HUES64 (cell line): Measurements from ENCODE around the gene HVCN1.

Source experiments
- H3K27ac ChIP-seq: 2 replicates; pipeline ENCODE4 v1.7.0; 2013; ENCODE audit warnings: low read depth, low read length, inconsistent platforms
- H3K27me3 ChIP-seq: 2 replicates; pipeline ENCODE4 v1.6.1; 2013; ENCODE audit warnings: mild to moderate bottlenecking, low read length; ENCODE audit not compliant: insufficient read depth
- H3K36me3 ChIP-seq: 2 replicates; pipeline ENCODE4 v1.6.1; 2013; ENCODE audit warnings: mild to moderate bottlenecking, low read length; ENCODE audit not compliant: insufficient read depth
- H3K4me1 ChIP-seq: 2 replicates; pipeline ENCODE4 v1.6.1; 2013; ENCODE audit warnings: mild to moderate bottlenecking, low read length, moderate library complexity; ENCODE audit not compliant: insufficient read depth
- H3K4me3 ChIP-seq: 2 replicates; pipeline ENCODE4 v1.5.1; 2013; ENCODE audit warnings: mild to moderate bottlenecking, low read length, moderate library complexity
- H3K9ac ChIP-seq: 2 replicates; pipeline ENCODE4 v1.6.1; 2013; ENCODE audit warnings: mild to moderate bottlenecking, low read depth, low read length
- H3K9me3 ChIP-seq: 2 replicates; pipeline ENCODE4 v1.6.1; 2013; ENCODE audit warnings: low read depth, low read length; ENCODE audit not compliant: insufficient read depth
- WGBS: fragments of 150-250, 120-280 bp; methylation state at CpG from one replicate; pipeline ENCODE4 v1.1.7; 2013; ENCODE audit warnings: missing lambda C conversion rate; 5-methylcytosine and 5-hydroxymethylcytosine counted together

Gene HVCN1

GRCh38 chr12:110683888-110684287, 5.0 kb downstream of the HVCN1 start:
- H3K27me3 ChIP-seq: peaks cover 15% of the 10 kb centered on the region

GRCh38 chr12:110680032-110680431, 8.9 kb downstream of the HVCN1 start:
- no peaks in the 10 kb centered on the region for H3K36me3 ChIP-seq
- no peaks in the 10 kb centered on the region for H3K9me3 ChIP-seq
- no peak overlapping the region for H3K4me3 ChIP-seq
- H3K27ac ChIP-seq: no peak overlapping the region
- H3K27me3 ChIP-seq: no peaks in the 10 kb centered on the region
- no peaks in the 10 kb centered on the region for H3K4me1 ChIP-seq
- H3K9ac ChIP-seq: no peak overlapping the region
- WGBS: 81% methylated on average over 1 of the region's 1 CpG

More at GRCh38 chr12:110683888-110684287, 5.0 kb downstream of the HVCN1 start:
- no peak overlapping the region for H3K27ac ChIP-seq
- H3K9me3 ChIP-seq: no peaks in the 10 kb centered on the region
- H3K4me3 ChIP-seq: no peak overlapping the region
- WGBS: 86% methylated on average over 2 of the region's 2 CpGs
- no peaks in the 10 kb centered on the region for H3K36me3 ChIP-seq
- H3K4me1 ChIP-seq: no peaks in the 10 kb centered on the region
- H3K9ac ChIP-seq: no peak overlapping the region

GRCh38 chr12:110679201-110679600, 9.7 kb downstream of the HVCN1 start:
- no peaks in the 10 kb centered on the region for H3K27me3 ChIP-seq
- H3K4me1 ChIP-seq: no peaks in the 10 kb centered on the region
- no peak overlapping the region for H3K4me3 ChIP-seq
- no peak overlapping the region for H3K27ac ChIP-seq
- no peak overlapping the region for H3K9ac ChIP-seq
- no peaks in the 10 kb centered on the region for H3K9me3 ChIP-seq
- 95% methylated on average over 8 of the region's 12 CpGs for WGBS
- no peaks in the 10 kb centered on the region for H3K36me3 ChIP-seq

DNA sequence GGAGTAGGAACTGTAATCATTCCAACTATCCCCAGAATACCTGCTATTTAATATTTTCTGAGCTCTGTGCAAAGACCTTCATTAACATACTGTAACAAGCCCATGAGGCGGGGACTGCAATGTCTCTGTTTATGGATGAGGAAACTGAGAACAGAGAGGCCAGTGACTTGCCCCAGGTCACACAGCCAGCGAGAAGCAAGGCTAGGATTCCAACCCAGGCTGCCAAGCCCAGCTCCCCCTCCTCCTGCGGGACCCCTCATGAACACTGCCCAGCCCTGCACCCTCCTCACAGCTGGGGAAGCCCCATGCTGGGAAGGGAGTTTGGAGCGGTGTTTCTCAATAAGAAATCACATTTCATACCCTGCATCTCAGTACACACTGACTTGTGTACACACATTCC, 10.9 kb downstream of the HVCN1 start:
- Histone ChIP-seq H3K4me3 (no peak overlapping the region), H3K36me3 (no peaks in the 10 kb centered on the region), H3K27ac (no peak overlapping the region), H3K9ac (no peak overlapping the region), H3K27me3 (no peaks in the 10 kb centered on the region), H3K4me1 (no peaks in the 10 kb centered on the region), H3K9me3 (no peaks in the 10 kb centered on the region)
- WGBS: 90% methylated on average over 4 of the region's 4 CpGs

DNA sequence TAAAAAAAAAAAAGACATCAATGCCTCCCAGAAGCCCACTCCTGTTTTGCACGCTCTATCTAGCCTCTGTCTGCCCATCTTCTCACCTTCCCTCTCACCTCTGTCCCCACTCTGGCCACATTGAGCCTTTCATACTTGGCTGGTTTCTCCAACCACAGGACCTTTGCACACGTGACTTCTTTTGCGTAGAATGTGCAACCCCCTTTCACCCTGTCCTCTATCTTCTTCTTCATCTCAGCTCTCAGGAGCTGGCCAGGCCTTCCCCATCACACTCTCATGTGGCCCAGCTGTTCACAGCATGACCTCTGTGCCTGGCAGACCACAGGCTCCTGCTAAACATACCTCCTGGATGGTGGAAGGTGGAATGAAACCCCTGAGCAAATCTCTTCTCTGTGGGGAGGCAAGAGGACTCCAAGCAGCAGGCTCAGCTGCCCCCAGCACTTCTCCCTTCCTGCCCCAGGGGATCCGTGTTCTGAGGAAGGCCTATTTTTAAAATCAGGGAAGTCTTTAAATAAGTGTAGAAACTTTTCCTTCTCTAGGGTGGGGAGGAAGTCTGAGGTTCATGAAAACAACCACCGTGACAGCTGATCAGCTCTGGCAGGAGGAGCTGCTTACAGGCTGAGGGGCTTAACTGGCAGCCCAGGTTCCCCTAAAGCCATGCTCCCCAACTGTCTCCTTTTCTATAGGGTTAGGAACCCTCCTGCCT, 11.6 kb downstream of the HVCN1 start:
- WGBS: 61% methylated on average over 5 of the region's 5 CpGs

GRCh38 chr12:110676171-110676570, 12.7 kb downstream of the HVCN1 start:
- WGBS: 87% methylated on average over 4 of the region's 4 CpGs
- Histone ChIP-seq H3K4me3 (no peak overlapping the region), H3K9ac (no peak overlapping the region), H3K27me3 (no peaks in the 10 kb centered on the region), H3K27ac (no peak overlapping the region), H3K9me3 (no peaks in the 10 kb centered on the region), H3K36me3 (no peaks in the 10 kb centered on the region), H3K4me1 (no peaks in the 10 kb centered on the region)

More for the DNA sequence above, 11.6 kb downstream of the HVCN1 start:
- Histone ChIP-seq H3K9me3 (no peaks in the 10 kb centered on the region), H3K36me3 (no peaks in the 10 kb centered on the region), H3K27ac (no peak overlapping the region), H3K27me3 (no peaks in the 10 kb centered on the region), H3K4me1 (no peaks in the 10 kb centered on the region), H3K9ac (no peak overlapping the region), H3K4me3 (no peak overlapping the region)

DNA sequence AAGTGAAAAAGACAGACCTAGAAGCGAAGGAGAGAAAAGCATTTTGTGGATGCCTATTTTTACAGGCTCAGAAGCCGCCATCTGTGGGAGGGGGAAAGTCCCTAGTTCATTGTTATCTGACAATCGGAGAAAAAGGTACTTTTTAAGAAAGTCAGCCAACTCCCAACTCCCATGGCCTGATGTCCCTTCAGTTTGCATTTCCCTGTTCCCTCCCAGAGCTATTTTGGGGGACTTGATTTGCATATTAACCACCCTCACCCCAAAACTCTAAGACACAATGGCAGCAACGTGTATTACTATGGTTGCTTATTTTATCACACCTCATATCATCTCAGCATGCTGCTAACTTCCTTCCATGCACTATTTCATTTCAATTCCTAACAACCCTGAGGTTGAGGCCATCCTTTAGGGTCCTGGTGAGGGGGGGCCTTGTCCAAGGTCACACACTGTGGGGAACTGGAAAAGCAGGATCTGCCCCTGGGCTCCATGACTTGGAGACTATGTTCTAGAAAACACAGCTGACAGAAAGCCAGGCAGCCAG, 18.7 kb downstream of the HVCN1 start:
- WGBS: 90% methylated on average over 4 of the region's 4 CpGs
- Histone ChIP-seq H3K27ac (no peak overlapping the region), H3K36me3 (no peaks in the 10 kb centered on the region), H3K4me1 (peaks cover 4% of the 10 kb centered on the region; the same call in 1 of the 2 replicates), H3K4me3 (no peak overlapping the region), H3K9ac (no peak overlapping the region), H3K9me3 (no peaks in the 10 kb centered on the region), H3K27me3 (no peaks in the 10 kb centered on the region)

DNA sequence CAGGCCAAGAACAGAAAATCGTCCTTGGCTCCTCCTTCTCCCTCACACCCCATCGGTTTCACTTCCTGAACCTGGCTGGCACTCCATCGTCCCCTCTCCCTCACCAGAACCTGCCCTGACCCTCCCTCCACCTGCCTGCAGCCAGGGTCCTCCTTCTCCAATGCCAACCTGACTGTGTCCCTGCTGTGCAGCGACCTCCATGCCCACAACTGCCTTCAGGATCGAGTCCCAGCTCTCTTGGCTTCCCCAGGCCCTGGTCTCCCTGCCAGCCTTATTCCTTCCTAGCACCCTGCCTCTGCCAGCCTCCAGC, 19.8 kb downstream of the HVCN1 start:
- no peaks in the 10 kb centered on the region for H3K9me3 ChIP-seq
- H3K36me3 ChIP-seq: no peaks in the 10 kb centered on the region
- WGBS: 80% methylated on average over 5 of the region's 5 CpGs
- H3K4me1 ChIP-seq: peaks cover 4% of the 10 kb centered on the region; the same call in 1 of the 2 replicates
- H3K27ac ChIP-seq: no peak overlapping the region
- no peaks in the 10 kb centered on the region for H3K27me3 ChIP-seq
- H3K9ac ChIP-seq: no peak overlapping the region
- H3K4me3 ChIP-seq: no peak overlapping the region

DNA sequence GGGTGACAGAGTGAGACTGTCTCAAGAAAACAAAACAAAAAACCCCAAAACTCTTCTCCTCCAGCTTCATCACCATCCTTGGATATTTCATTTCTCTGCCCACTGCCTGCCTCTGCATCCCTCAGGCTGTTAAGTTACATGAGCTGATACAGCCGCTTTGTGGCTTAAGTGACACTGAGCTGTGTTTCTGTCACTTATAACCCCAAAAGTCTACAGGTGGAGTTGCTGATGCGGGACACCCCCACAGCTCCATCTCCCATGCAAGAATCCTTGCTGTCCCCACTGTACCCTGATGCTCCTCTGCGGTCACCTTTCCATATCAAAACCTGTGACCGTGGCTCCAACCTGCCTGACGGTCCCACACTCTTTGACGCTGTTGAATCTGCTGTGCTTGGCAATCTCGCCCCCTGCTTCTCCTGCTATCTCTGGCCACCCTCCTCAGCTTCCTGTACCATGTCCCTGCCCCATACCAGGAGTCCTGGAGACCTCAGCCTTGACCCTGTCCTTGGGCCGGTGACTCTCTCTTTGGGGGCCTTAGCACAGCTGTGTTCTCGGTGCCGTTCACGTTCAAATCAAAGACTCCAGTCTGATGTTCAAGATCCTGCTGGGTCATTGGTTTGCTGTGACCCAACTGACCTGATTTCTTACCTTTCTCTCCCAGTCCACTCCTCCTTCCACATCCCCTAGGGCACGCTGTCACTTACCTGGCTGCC, 20.3 kb downstream of the HVCN1 start:
- Histone ChIP-seq H3K36me3 (no peaks in the 10 kb centered on the region), H3K27me3 (no peaks in the 10 kb centered on the region), H3K27ac (no peak overlapping the region), H3K9ac (no peak overlapping the region), H3K4me1 (peaks cover 4% of the 10 kb centered on the region; the same call in 1 of the 2 replicates), H3K4me3 (no peak overlapping the region), H3K9me3 (no peaks in the 10 kb centered on the region)
- 93% methylated on average over 12 of the region's 12 CpGs for WGBS

DNA sequence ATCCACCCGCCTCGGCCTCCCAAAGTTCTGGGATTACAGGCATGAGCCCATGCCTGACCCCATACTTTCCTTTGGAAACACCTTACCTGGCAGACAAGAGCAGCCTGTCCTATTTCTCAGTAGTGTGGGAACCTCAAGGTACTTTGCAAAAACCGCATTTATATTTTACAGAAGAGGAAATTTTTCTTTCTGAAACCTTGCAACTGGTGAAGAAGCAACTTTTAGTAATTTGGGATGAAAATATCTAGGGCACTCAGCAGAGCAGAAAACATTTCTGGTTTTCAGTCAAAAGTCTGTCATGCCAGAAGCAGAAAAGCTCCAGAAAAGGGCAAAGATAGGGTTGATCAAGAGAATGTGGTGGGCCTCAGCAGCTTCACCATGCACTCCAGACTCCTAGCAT, 21.2 kb downstream of the HVCN1 start:
- WGBS: 97% methylated on average over 3 of the region's 3 CpGs
- Histone ChIP-seq H3K4me1 (peaks cover 4% of the 10 kb centered on the region; the same call in 1 of the 2 replicates), H3K9me3 (no peaks in the 10 kb centered on the region), H3K36me3 (no peaks in the 10 kb centered on the region), H3K27ac (no peak overlapping the region), H3K4me3 (no peak overlapping the region), H3K27me3 (no peaks in the 10 kb centered on the region), H3K9ac (no peak overlapping the region)

DNA sequence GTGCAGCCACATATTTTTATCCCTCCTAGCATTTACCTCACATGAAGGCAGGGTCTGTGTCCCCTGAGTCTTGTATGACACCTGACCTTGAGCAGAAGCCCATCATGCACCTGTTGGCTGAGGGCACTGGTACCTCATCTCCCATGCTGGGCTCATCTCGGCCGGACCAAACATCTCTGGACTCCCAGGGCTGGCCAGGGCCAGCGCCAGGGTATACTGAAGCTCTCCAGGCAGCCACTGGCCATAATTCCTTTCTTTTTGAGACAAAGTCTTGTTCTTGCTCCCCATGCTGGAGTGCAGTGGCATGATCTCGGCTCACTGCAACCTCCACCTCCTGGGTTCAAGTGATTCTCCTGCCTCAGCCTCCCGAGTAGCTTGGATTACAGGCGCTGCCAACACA, 22.0 kb downstream of the HVCN1 start:
- peaks cover 4% of the 10 kb centered on the region; the same call in 1 of the 2 replicates for H3K4me1 ChIP-seq
- no peak overlapping the region for H3K9ac ChIP-seq
- 93% methylated on average over 6 of the region's 6 CpGs for WGBS
- H3K27ac ChIP-seq: no peak overlapping the region
- H3K36me3 ChIP-seq: no peaks in the 10 kb centered on the region
- H3K4me3 ChIP-seq: no peak overlapping the region
- H3K9me3 ChIP-seq: no peaks in the 10 kb centered on the region
- no peaks in the 10 kb centered on the region for H3K27me3 ChIP-seq
